Mesendoderm (in vitro differentiated cells): ENCODE results near the gene HECTD2. TPM values are rescaled to one million over a fixed set of nuclear protein-coding genes. Genes with fewer than 3 reads are reported as not detected.

Experiments used
- DNase-seq: peaks from one replicate; pipeline ENCODE4 v3.0.0; 2013
- H2AK5ac ChIP-seq: 2 replicates; pipeline ENCODE4 v1.6.1; 2013; ENCODE audit warnings: low read length, inconsistent platforms
- H2BK120ac ChIP-seq: 2 replicates; pipeline ENCODE4 v1.6.1; 2013; ENCODE audit warnings: low read depth, mild to moderate bottlenecking, low read length, moderate library complexity, mixed read lengths
- H2BK15ac ChIP-seq: replicated peaks from 2 replicates; pipeline ENCODE4 v1.6.1; 2013; ENCODE audit warnings: low read depth, mild to moderate bottlenecking, moderate library complexity
- H2BK5ac ChIP-seq: 2 replicates; pipeline ENCODE4 v1.6.1; 2013; ENCODE audit warnings: low read length, inconsistent platforms
- H3K18ac ChIP-seq: 2 replicates; pipeline ENCODE4 v1.6.1; 2013; ENCODE audit warnings: mild to moderate bottlenecking, low read length, mixed read lengths
- H3K23ac ChIP-seq: one replicate; pipeline ENCODE4 v1.6.1; 2013; ENCODE audit warnings: low read length
- H3K27ac ChIP-seq: 2 replicates; pipeline ENCODE4 v1.5.1; 2013; ENCODE audit warnings: low read depth, mild to moderate bottlenecking, inconsistent platforms, low read length, moderate library complexity
- H3K27me3 ChIP-seq: 2 replicates; pipeline ENCODE4 v1.6.1; 2013; ENCODE audit warnings: low read length, control low read depth, mild to moderate bottlenecking, inconsistent platforms; ENCODE audit not compliant: insufficient read depth, poor library complexity
- H3K36me3 ChIP-seq: 2 replicates; pipeline ENCODE4 v1.6.1; 2013; ENCODE audit warnings: low read length, inconsistent platforms; ENCODE audit not compliant: control insufficient read depth, insufficient read depth
- H3K4ac ChIP-seq: one replicate; pipeline ENCODE4 v1.6.1; 2013; ENCODE audit warnings: low read depth, mild to moderate bottlenecking, low read length, moderate library complexity
- H3K4me1 ChIP-seq: 2 replicates; pipeline ENCODE4 v1.6.1; 2013; ENCODE audit warnings: low read depth, low read length, inconsistent platforms; ENCODE audit not compliant: control insufficient read depth
- H3K4me2 ChIP-seq: 2 replicates; pipeline ENCODE4 v1.6.1; 2013; ENCODE audit warnings: low read length
- H3K4me3 ChIP-seq: 2 replicates; pipeline ENCODE4 v1.5.1; 2013; ENCODE audit warnings: mild to moderate bottlenecking, low read length
- H3K56ac ChIP-seq: one replicate; pipeline ENCODE4 v1.6.1; 2013; ENCODE audit warnings: low read length
- H3K79me1 ChIP-seq: 2 replicates; pipeline ENCODE4 v1.6.1; 2013; ENCODE audit warnings: low read length, inconsistent platforms
- H3K79me2 ChIP-seq: 2 replicates; pipeline ENCODE4 v1.6.1; 2013; ENCODE audit warnings: mild to moderate bottlenecking, low read length; ENCODE audit not compliant: control insufficient read depth, insufficient read depth
- H3K9ac ChIP-seq: 2 replicates; pipeline ENCODE4 v1.6.1; 2013; ENCODE audit warnings: low read length, inconsistent platforms
- H4K5ac ChIP-seq: one replicate; pipeline ENCODE4 v1.6.1; 2013; ENCODE audit warnings: low read length
- H4K8ac ChIP-seq: one replicate; pipeline ENCODE4 v1.6.1; 2013; ENCODE audit warnings: low read depth, mild to moderate bottlenecking, control low read depth, low read length, moderate library complexity
- WGBS: extraction: QIAGEN DNeasy Blood & Tissue Kit; methylation state at CpG from one replicate; pipeline ENCODE4 v1.1.7; 2013; ENCODE audit warnings: low lambda C conversion rate, missing lambda C conversion rate; ENCODE audit not compliant: insufficient coverage; ENCODE audit errors: extremely low coverage; 5-methylcytosine and 5-hydroxymethylcytosine counted together
- small RNA-seq: library from polyadenylated mRNA; stranded (forward); fragments of <200 nt; extraction: miRNeasy Mini kit (QIAGEN cat#:217004); gene quantifications from one replicate; pipeline ENCODE3, GENCODE V24; 2013; ENCODE audit not compliant: insufficient read depth

Gene HECTD2

DNA sequence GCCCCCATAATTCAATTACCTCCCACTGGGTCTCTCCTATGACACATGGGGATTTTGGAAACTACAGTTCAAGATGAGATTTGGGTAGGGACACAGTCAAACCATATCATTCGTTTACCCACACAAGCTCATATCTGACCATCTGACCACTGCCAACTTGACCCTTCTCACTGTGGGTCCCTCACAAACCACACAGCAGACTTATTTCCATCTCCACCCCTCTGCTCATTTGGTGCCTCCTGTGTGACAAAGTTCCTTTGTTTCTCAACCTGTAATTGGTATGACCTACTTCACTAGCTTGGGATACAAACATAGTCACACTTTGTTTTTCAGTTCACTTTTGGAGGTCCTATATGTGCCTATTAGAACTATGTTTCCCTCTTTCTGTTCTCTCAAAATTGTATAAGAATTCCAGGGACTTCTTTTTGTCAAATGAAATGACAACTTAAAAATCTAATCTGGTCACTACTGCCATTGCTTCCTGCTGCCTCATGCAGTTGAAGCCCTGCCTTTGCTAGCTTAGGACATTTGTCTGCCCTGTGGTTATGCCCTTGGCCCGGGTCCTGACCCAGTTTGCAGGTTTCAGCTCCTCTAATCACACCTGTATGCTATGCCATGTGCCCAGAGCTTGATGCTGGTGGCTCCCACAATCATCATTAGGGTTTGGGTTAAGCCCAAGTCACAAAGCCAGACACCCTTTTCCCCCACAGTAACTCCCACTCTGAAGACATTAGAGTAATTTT, 152.9 kb downstream of the HECTD2 start:
- Histone ChIP-seq H2AK5ac (no peak overlapping the region), H4K5ac (no peak overlapping the region), H4K8ac (no peak overlapping the region), H2BK120ac (no peak overlapping the region), H3K4ac (no peak overlapping the region), H3K79me2 (no peaks in the 10 kb centered on the region), H3K36me3 (no peaks in the 10 kb centered on the region), H3K27me3 (no peaks in the 10 kb centered on the region), H2BK5ac (no peak overlapping the region), H3K79me1 (no peaks in the 10 kb centered on the region), H3K9ac (no peak overlapping the region), H3K56ac (no peak overlapping the region), H3K4me3 (no peak overlapping the region), H3K27ac (no peak overlapping the region), H2BK15ac (no peak overlapping the region), H3K4me1 (no peaks in the 10 kb centered on the region), H3K23ac (no peak overlapping the region), H3K4me2 (no peak overlapping the region), H3K18ac (no peak overlapping the region)
- no CpG with 5 or more reads among the region's 2 CpGs for WGBS
- no peak for DNase-seq

DNA sequence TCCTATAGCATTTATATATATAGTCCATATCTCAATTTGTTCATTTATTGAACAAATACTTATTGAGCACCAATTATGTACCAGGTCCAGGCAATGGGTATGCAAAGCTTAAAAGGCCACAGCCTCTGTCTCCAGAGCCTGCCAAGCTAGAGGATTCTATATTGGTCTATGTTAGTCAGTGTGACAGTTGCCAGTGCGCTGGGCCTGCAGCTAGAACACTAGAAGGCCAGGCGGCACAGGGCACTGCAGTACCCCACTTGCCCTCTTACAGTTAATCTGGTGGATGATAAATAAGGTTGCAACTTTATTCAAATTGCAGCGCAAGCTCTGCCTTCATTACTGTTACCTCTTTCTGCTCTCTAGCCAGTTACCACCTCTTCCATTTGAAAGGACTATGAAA, 153.9 kb downstream of the HECTD2 start:
- no peaks in the 10 kb centered on the region for H3K79me2 ChIP-seq
- DNase-seq = no peak
- WGBS = no CpG with 5 or more reads among the region's 3 CpGs

More for the DNA sequence above, 153.9 kb downstream of the HECTD2 start:
- H2AK5ac ChIP-seq = no peak overlapping the region
- no peak overlapping the region for H2BK5ac ChIP-seq
- no peak overlapping the region for H3K4ac ChIP-seq
- no peaks in the 10 kb centered on the region for H3K36me3 ChIP-seq
- H3K4me3 ChIP-seq = no peak overlapping the region
- no peak overlapping the region for H4K8ac ChIP-seq
- no peak overlapping the region for H2BK15ac ChIP-seq
- no peak overlapping the region for H3K9ac ChIP-seq
- no peak overlapping the region for H3K23ac ChIP-seq
- H2BK120ac ChIP-seq = no peak overlapping the region
- no peak overlapping the region for H4K5ac ChIP-seq
- no peak overlapping the region for H3K27ac ChIP-seq
- H3K79me1 ChIP-seq = no peaks in the 10 kb centered on the region
- H3K56ac ChIP-seq = no peak overlapping the region
- H3K4me1 ChIP-seq = no peaks in the 10 kb centered on the region
- H3K27me3 ChIP-seq = no peaks in the 10 kb centered on the region
- H3K4me2 ChIP-seq = no peak overlapping the region
- H3K18ac ChIP-seq = no peak overlapping the region

Small RNA genes within 50 kb of the gene (small RNA-seq; reads per million reads assigned to genes)
- not detected for gene AL161798.1
- gene RPS27P1 = not detected
